HG02678 (cell line): ENCODE measurements around the gene NBPF3.
"Not testable (repeated sequence)": the region's sequence is repeated elsewhere in the genome, so short reads cannot be mapped to it uniquely, and the experiment has no call there.

Experiments
- ATAC-seq: cut with Tn5 transposase; IDR thresholded peaks from one replicate; pipeline ENCODE4 v1.9.1; 2021; ENCODE audit warnings: mild to moderate bottlenecking, moderate library complexity; ENCODE audit not compliant: unreplicated experiment

Gene NBPF3

DNA sequence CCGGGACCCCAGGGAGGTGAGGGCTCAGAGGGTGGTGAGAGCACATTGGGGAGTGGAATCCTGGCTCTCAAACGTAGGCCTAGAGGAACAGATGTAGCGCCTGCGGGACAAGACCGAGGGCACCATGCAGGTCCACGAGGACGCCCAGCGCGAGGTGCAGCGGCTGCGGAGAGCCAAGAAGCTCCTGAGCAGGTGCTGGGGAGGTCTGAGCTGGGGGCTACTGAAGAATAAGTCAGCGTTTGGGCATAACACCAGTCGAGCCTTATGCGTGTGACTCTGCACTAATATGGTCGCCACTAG, 2.6 kb upstream of the NBPF3 start:
- ATAC-seq: no peak

DNA sequence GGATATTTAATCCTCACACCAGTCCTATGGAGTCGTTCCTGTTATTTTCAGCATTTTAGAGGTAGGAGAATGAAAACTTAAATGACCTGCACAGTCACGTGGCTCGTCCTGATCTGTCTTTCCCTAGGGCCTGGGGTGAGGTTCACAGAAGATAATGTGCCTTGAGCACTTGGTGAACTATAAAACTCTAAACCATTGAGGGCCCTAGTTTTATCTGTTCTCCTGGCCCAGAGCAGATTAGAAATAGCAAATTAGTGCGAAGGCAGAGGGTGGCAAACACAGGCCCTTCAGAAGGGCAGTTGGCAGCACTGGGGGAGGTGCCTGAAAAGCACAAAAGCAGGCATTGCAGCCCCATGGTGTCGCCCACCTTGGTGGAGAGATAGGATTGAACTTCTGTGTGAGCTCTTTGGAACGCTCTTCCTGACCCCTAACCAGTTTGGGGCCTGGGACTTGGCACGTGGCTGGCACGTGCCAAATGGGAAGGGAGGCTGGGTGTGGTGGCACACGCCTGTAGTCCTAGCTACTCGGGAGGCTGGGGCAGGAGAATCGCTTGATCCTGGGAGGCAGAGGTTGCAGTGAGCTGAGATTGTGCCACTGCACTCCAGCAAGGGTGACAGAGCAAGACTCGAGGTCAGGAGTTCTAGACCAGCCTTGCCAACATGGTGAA, 1.2 kb upstream of the NBPF3 start:
- ATAC-seq: not testable (repeated sequence)

DNA sequence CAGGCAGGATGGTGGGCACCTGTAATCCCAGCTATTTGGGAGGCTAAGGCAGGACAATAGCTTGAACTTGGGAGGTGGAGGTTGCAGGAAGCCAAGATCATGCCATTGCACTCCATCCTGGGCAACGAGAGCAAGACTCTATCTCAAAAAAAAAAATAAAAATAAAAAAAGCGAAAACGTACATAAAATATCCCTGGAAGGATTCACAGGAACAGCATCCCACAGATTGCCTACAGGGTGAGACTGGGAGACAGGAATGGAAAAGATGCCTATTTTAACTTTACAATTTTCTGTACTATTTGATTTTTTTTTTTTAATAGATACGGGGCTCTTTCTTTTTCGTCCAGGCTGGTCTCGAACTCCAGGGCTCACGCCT, 604 bp upstream of the NBPF3 start:
- no peak for ATAC-seq

DNA sequence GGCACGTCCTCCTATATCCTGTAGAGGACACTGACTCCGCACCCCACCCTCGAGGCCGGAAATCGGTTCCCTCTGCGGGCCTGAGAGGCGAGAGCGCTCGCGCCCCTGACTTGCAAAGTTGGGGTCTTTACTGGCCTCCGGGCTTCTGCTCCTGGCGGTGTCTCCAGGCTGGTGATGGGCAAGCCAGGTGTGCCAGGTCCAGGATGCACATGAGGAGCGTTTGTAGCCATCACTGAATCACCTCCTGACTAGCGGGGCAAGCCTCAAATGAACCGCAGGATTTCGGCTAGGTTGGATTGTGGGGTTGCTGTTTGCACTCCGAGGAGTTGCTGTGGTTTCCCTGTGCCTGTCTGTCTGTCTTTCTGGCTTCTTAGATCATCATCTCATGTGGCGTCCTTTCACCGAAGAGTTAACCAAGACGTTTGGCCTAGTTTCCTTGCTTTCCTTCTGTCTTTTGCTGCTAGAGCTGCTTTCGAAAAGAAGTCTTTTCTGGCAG, 741 bp downstream of the NBPF3 start:
- not testable (repeated sequence) for ATAC-seq

DNA sequence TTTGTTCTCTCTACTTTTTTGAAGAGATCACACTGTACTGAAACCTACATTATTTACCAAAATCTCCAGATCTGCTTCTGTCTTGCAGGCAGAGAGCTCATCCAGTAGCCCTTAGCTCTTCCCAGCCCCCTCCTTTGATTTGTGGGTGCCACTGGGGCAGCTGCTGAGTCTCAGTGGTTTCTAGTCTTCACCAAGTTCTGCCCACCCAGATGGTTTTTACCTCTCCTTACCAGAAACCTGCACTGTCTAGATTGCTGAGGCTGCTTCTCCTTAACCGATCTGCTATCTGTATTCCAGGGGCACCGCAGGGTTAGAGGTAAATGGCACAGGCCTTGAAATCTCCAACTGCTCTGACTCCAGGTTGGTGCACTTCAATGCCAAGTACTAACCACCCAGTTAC, 6.7 kb downstream of the NBPF3 start:
- not testable (repeated sequence) for ATAC-seq

DNA sequence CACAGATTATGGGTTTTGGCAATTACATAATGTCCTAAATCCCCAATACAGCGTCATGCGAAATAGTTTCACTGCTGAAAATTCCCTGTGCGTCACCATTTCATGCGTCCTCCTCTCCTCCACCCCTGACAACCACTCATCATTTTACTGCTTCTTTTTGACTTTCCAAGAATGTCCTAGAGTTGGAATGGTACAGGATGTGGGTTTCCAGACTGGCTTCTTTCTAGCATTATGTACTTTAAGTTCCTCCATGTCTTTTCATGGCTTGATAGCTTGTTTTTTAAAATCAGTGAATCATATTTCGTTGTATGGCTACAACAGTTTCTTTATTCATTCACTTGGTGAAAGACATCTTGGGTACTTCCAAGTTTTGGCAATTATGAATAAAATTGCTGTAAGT, 7.4 kb downstream of the NBPF3 start:
- ATAC-seq: no peak

DNA sequence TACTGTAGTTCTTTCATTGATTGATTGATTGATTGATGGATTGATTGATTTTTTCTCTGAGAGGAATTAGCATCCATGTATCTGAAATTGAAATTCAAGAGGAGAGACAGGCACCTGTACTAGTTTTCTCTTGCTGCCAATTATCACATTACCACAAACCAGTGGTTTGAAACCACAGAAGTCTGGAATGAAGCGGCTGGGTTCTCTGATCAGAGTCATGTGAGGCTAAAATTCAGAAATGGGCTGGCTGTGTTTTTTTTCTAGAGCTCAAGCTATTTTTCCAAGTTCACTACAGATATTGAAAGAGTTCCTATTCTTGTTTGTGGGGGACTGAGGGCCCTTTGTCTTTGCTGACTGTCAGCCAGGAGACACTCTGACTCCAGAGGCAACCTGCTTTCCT, 10.0 kb downstream of the NBPF3 start:
- no peak for ATAC-seq

DNA sequence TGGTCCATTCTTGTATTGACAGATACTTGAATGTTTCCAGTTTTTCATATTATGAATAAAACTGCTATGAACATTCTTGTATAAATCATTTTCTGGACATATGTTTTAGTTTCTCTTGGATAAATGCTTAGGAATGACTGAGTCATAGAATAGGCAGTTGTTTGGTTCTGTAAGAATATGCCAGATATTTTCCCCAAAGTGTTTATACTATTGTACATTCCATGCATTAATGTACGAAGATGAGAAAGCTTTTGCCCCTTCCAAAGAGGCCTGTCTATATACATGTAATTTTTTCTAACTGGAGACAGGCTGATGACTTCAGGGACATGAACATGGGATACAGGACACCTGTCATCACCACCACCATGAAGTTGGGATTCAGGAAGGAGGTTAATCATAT, 11.3 kb downstream of the NBPF3 start:
- ATAC-seq: no peak

DNA sequence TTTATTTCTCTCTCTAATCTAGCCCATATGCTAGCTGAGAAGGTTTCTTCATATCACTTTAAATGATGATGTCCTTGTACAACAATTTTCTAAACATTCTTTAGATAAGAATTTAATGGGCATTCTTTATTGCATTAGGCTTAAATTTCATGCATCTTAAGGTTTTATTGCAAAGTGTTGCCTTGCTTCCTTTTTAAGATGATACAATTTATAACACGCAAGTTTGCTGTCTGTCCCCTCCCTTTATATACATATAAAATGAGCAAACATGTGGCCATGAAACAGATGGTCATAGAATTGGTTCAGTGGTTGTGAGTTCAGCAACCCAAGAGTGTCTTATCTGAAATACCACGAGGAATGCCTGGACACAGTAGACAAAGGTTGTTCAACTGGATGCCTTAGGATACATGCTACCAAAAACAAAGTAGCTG, 12.1 kb downstream of the NBPF3 start:
- ATAC-seq: no peak

DNA sequence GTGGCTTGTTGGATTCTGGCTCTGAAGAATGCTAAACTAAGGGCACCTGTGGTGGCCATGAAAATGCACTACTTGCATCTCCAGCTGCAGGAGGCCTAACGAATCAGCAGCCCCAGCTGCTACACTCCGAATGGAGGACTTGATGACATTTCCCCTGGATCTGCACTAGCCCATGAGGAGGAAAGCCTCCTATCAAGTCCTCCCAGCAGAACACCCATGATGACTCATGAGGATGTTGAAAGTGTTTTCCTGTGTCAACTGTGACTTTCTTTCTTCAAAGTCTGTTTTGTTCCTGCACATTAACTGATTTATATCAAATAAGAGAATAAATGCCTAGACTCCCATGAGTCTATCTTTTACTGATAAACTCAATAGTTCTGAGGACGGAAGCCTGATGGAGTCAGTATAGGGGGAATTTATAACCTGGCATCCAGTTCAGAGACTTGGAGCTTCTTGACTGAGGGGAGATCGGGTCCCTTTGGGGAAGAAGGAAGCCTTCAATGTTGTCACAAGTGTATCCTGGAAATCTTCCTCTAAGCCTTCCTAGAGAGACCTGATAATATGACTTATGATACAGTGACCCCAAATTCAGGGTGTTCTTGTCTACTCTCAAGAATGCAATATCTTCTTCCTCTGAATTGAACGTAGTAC, 14.2 kb downstream of the NBPF3 start:
- not testable (repeated sequence) for ATAC-seq

DNA sequence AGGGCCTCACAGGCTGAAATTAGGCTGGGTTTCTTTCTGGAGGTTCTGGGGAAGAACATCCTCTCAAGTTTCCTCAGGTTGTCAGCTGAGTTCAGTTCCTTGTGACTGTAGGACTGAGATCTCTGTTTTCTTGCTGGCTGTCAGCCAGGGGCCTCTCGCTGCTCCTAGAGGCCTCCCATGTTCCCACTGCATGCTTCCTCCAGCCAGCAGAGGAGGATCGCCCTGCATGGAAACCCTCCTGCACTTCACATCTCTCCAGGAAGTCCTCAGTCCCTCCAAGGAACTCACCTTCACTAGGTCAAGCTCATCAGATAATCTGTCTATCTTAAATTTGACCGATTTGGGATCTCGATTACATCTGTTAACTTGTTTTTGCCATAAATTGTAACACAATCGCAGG, 15.0 kb downstream of the NBPF3 start:
- ATAC-seq: not testable (repeated sequence)

DNA sequence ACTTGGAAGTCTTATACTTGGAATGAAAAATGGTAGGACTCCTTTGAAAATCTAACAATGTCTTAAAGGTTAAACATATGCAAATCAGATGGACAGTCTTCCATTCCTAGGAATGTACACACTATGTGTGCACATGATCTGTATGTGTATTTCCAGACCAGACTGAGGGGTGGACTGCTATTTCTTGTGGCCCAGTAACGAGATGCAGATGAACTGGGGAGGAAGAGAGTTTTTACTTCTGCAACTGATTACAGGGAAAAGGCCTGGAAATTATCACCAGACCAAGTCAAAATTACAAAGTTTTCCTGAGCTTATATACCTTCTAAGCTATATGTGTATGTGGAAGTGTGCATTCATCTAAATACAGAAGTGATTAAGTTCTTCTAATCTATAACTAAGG, 17.7 kb downstream of the NBPF3 start:
- no peak for ATAC-seq

DNA sequence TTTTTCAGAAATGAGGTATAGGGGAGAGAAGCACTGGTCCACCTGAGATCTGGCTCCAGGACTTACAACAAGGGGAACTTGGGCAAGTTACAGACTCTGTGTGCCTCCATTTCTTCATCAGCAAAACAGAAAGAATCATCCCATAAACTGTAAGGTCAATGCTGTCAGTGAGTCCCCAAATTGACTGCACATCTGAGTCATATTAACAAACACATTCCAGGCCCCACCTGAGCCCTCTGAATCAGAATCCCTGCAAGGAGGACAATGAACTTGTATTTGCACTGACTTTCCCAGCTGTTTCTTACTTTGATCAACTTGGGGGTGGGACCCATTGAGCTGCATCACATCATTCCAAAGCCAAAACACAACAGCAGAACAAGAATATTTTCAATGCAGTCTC, 25.2 kb downstream of the NBPF3 start:
- not testable (repeated sequence) for ATAC-seq

DNA sequence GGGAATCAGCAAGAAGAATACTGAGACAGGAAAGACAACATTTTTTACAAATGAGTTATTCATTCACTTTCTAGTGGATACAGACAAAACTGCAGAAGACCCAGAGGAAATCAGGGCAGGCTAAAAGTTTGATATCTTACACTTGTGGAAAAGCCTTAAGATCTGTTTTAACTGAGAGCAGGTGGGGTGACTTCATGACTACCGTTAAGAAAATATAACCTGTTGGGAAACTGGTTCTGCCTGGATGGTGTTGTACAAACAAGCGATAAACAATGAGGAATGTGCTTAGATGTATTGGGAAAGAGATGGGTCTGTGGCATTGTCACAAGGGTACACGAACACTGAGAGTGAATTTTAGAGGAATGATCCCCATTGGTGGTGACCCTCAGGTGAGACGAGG, 28.0 kb downstream of the NBPF3 start:
- not testable (repeated sequence) for ATAC-seq

DNA sequence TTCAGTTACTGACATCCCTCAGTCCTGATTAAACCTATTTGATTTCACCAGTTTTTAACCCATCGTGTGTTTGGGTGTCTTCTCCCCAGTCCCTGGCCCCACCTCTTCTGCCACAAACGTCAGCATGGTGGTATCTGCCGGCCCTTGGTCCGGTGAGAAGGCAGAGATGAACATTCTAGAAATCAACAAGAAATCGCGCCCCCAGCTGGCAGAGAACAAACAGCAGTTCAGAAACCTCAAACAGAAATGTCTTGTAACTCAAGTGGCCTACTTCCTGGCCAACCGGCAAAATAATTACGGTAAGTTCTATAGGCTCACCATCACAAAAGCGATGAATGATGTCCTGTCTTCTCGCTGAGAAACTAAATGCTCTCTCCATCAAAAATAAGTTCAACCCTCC, 28.7 kb downstream of the NBPF3 start:
- no peak for ATAC-seq

DNA sequence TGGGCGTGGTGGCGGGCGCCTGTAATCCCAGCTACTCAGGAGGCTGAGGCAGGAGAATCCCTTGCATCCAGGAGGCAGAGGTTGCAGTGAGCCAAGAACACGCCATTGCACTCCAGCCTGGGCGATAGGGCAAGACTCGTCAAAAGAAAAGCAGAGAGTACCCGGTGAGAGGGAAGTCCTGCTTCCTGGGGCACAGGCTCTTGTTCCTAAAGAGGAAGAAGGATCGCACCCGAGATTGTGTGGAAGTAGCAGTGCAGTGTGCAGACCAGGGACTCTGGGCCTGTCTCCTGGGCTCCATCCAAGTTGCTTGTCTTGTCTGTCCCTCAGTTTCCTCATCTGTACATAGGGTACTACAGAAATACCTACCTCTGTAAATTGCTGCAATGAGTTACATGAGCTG, 29.6 kb downstream of the NBPF3 start:
- no peak for ATAC-seq

DNA sequence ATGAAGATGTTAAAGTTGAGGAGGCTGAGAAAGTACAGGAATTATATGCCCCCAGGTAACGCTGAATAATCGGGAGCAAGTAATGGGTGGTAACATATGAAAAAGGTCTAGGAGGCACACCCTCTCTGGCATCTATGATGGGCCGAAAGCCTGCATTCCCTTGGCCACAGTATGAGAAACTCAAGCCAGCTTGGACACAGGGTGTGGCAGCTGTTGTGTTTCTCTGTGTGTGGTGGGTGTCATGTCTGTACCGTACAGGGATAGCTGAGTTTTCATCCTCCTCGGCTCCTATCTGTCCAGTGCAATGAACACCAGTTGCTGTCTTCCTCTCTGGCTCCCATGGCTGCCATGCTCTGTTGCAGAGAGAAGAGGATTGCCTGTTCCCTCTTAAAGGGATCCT, 32.9 kb downstream of the NBPF3 start:
- no peak for ATAC-seq

DNA sequence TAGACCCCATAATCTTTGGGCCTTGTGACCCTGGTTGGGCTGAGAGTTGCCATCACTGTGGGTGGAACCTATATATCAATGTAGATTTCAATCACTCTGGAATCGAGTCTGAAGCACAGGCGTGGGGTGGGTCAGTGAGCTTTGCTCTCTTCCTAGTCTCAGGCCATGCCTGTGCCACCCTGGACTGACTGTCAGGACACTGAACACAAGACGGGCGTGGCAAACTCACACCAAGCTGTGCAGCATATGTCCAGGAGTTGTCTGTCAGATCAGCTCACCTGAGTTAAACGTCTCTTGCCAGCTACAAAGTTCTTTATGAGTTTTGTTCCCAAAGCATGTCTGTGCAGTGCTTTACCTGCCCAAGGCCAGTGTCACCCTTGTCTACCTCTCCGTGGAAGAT, 38.4 kb downstream of the NBPF3 start:
- ATAC-seq: no peak

DNA sequence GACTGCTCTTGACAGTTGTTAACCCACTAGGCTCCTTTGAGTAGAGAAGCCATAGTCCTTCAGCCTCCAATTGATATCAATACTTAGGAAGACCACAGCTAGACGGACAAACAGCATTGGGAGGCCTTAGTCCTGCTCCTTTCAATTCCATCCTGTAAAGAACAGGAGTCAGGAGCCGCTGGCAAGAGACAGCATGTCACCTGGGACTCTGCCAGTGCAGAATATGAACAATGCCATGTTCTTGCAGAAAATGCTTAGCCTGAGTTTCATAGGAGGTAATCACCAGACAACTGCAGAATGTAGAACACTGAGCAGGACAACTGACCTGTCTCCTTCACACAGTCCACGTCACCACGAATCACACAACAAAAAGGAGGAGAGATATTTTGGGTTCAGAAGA, 43.9 kb downstream of the NBPF3 start:
- ATAC-seq: not testable (repeated sequence)

DNA sequence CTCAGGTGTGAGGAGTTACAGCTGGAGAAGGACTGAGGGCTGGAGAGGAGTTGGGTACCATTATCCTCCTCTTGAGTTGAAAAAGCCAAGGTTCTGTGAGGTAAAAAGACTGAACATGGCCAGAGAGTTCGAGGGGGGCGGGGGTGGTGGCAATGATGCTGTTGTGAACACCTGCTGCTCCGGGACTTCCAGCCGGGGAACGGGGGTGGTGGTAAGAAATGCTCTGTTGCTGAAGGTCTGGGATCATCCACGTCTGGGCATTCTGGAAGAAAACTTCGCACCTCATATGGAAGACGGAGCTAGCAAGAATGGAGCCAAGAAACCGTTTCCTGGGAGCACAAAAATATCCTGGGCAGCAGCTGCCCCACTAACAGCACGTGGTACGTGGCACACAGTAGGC, 49.2 kb downstream of the NBPF3 start:
- ATAC-seq: no peak

DNA sequence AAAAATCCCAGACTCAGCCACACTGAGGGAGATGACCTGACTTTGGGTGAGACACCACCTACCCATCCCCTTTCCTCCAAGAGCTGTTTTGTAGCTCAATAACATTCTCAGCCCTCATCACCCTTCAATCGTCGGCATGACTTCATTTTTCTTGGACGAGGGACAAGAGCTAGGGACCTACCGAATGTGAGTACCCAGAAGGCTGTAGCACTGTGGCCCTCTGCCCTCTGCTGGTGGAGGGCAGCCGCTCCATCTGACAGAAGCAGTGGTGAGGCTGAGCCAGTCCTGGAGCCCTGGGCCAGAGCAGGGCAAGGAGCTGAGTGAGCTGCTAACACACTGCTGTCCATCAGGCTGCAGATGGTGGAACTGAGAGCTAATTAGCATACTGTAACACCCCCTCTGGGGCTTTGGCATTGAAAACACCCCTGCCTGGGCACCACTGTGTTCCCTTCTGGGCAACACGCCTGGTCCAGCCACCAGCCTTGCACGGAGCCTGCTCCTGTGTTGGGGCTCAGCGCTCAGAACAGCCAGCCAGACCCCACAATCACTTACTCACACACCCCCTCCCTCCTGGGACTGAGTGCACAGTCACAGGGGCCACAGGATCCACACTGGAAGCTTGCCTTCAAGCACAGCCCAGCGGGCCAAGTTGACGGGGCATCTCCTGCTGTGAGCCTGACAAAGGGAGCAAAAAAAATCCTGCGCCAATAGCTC, 51.0 kb downstream of the NBPF3 start:
- no peak for ATAC-seq
